Muscle layer of duodenum (tissue), 2 donors: Measurements from ENCODE around the gene RGS9BP.
"Not testable (repeated sequence)": the region's sequence is repeated elsewhere in the genome, so short reads cannot be mapped to it uniquely, and the experiment has no call there.

ENCODE experiments used
- H3K27ac ChIP-seq: one replicate; pipeline ENCODE4 v1.7.0; 2013; ENCODE audit warnings: mild to moderate bottlenecking, low read length
- H3K27me3 ChIP-seq: one replicate; pipeline ENCODE4 v1.7.0; 2013; ENCODE audit warnings: low read depth, mild to moderate bottlenecking, control low read depth, low read length
- H3K36me3 ChIP-seq, 2 donors: one replicate each; pipeline ENCODE4 v1.7.0; 2013; ENCODE audit warnings: low read length in 2 of 2, control low read depth in 1 of 2, mild to moderate bottlenecking in 1 of 2; ENCODE audit not compliant: insufficient read depth in 2 of 2, control insufficient read depth in 1 of 2
- H3K4me1 ChIP-seq, 2 donors: one replicate each; pipeline ENCODE4 v1.7.0; 2013; ENCODE audit warnings: low read length in 2 of 2, mild to moderate bottlenecking in 2 of 2, control low read depth in 1 of 2, moderate library complexity in 1 of 2; ENCODE audit not compliant: insufficient read depth in 2 of 2, control insufficient read depth in 1 of 2
- H3K4me3 ChIP-seq, 2 donors: one replicate each; pipeline ENCODE4 v1.7.0; 2013; ENCODE audit warnings: low read length in 2 of 2, low read depth in 1 of 2, mild to moderate bottlenecking in 1 of 2
- H3K9me3 ChIP-seq, 2 donors: one replicate each; pipeline ENCODE4 v1.7.0; 2013; ENCODE audit warnings: low read length in 2 of 2, control low read depth in 1 of 2, mild to moderate bottlenecking in 1 of 2; ENCODE audit not compliant: control insufficient read depth in 1 of 2
- donor health status: healthy.

RGS9BP gene

DNA sequence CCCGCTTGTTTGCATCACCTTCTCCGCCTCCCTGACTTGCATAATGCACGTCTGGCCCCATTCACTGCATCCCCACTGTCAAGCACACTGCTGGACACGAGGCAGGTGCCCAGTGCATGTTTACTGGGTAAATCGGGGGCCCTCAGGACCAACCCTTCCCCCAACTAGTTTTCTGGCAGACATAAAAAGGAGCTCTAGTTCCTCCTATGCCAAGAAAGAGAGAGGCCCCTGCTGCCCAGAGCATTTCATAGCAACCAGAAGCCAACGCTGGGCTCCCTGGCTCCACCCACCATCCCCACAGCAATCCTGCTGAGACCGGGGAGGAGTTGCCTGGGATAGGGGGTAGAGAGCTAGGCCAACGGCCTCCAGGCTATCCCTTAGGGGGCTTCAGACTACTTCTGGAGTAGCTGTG is 23.9 kb upstream of the RGS9BP start:
- Histone ChIP-seq H3K27ac (no peak overlapping the region), H3K27me3 (no peaks in the 10 kb centered on the region), H3K4me3 (no peak overlapping the region), H3K36me3 (peaks cover 22 to 48% of the 10 kb centered on the region in 2 donors), H3K9me3 (no peaks in the 10 kb centered on the region), H3K4me1 (peaks cover 0 to 20% of the 10 kb centered on the region in 2 donors)

DNA sequence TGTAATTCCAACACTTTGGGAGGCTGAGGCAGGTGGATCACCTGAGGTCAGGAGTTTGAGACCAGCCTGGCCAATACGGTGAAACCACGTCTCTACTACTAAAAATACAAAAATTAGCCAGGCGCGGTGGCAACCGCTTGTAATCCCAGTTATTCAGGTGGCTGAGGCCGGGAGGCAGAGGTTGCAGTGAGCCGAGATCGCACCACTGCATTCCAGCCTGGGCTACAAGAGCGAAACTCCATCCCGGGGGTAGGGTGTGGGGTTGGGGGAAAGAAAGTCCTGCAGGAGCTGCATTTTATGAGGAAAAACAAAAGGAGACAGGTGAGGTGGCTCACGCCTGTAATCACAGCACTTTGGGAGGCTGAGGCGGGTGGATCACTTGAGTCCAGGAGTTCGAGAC is 23.3 kb upstream of the RGS9BP start:
- peaks cover 0 to 20% of the 10 kb centered on the region in 2 donors for H3K4me1 ChIP-seq
- H3K36me3 ChIP-seq, result peaks cover 20 to 42% of the 10 kb centered on the region in 2 donors

DNA sequence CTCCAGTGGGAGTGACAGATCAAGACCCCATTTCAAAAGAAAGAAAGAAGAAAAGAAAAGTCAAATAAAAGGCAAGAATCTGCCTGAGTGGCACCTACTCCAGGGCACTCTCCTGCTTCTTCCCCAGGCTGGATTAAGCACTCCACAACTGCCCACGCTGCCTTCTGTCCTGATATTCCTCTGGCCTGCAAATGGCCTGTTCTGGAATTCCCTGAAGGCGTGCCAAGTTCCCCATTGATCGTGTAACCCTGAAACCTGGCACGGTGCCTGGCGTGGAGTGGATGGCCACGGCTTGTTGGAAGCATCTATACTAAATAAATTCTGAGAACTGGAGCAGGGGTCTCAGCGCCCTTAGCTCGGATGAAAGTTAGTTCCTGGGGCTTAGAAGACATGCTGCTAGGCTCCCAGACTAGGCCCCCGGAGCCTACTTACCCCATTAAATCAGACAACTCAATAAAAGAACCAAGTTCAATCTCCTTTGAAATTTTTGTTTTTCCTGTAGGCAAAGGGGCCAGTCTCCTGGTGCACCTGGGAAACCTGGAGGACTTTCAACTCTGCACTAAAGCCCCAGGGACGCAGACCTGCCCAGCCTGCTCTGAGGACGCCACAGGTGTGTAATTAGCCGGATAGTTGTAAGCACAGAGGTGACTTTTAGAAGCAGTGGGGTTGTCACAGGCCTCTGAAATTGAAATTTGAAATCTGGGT is 22.6 kb upstream of the RGS9BP start:
- H3K4me1 ChIP-seq, result peaks cover 0 to 20% of the 10 kb centered on the region in 2 donors
- H3K27me3 ChIP-seq, result no peaks in the 10 kb centered on the region
- H3K9me3 ChIP-seq, result no peaks in the 10 kb centered on the region
- H3K36me3 ChIP-seq, result peaks cover 13 to 37% of the 10 kb centered on the region in 2 donors
- H3K4me3 ChIP-seq, result no peak overlapping the region
- no peak overlapping the region for H3K27ac ChIP-seq

More for the DNA sequence above, 23.3 kb upstream of the RGS9BP start:
- H3K4me3 ChIP-seq, H3K27ac ChIP-seq, H3K9me3 ChIP-seq, H3K27me3 ChIP-seq: not testable (repeated sequence)

DNA sequence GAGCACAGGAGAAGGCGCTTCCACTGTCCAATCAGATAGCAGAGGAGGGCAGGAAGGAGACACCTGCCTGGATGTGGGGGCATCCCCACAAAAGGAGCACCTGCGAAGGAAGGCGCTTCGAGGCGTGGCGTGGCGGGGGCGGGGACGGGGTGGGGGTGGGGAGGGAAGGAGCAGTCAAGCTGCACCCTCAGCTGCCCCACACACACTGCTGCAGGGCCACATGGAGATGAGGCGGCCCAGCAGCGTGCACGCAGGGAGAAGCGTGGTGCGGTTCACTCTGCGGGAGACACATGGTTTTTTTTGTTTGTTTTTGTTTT is 22.1 kb upstream of the RGS9BP start:
- Histone ChIP-seq H3K27ac (no peak overlapping the region), H3K36me3 (peaks cover 14 to 42% of the 10 kb centered on the region in 2 donors), H3K9me3 (no peaks in the 10 kb centered on the region), H3K4me3 (no peak overlapping the region), H3K27me3 (no peaks in the 10 kb centered on the region), H3K4me1 (peaks cover 0 to 20% of the 10 kb centered on the region in 2 donors)

DNA sequence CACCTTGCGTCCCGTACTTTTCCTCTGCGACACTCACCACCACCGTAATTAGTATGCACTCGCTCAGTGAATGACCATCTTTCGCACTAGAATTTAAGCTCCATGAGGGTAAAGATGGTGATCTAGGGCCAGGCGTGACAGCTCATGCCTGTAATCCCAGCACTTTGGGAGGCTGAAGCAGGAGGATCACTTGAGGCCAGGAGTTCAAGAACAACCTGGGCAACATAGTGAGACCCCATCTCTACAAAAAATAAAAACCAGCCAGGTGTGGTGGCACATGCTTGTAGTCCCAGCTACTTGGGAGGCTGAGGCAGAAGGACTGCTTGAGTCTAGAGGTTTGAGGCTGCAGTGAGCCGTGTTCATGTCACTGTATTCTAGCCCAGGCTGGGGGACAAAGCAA is 19.3 kb upstream of the RGS9BP start:
- H3K4me3 ChIP-seq, H3K9me3 ChIP-seq, H3K27me3 ChIP-seq, H3K27ac ChIP-seq: not testable (repeated sequence)
- Histone ChIP-seq H3K4me1 (peaks cover 0 to 20% of the 10 kb centered on the region in 2 donors), H3K36me3 (peaks cover 8 to 35% of the 10 kb centered on the region in 2 donors)

DNA sequence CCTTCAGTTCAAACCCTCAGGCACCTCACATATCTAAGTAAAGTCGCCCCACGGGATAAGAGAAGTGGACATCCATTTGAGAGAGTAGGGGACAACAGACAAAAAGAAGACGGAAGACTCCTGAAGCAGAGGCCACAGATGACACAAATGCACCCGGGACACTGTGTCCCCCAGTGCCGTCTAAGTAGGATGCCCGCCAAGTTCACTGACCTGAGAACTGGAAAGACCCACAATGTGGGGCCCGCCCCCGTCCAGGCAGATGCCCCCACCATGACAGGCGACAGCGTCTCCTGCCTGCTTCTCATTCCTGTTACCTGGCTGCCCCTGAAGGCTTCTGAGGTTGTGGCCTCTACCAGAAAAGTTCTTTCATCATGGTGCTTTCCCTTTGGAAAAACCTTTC is 17.6 kb upstream of the RGS9BP start:
- peaks cover 0 to 3% of the 10 kb centered on the region in 2 donors for H3K4me1 ChIP-seq
- H3K9me3 ChIP-seq, result no peaks in the 10 kb centered on the region
- H3K4me3 ChIP-seq, result no peak overlapping the region
- H3K27ac ChIP-seq, result no peak overlapping the region
- H3K36me3 ChIP-seq, result peaks cover 8 to 35% of the 10 kb centered on the region in 2 donors
- H3K27me3 ChIP-seq, result no peaks in the 10 kb centered on the region

DNA sequence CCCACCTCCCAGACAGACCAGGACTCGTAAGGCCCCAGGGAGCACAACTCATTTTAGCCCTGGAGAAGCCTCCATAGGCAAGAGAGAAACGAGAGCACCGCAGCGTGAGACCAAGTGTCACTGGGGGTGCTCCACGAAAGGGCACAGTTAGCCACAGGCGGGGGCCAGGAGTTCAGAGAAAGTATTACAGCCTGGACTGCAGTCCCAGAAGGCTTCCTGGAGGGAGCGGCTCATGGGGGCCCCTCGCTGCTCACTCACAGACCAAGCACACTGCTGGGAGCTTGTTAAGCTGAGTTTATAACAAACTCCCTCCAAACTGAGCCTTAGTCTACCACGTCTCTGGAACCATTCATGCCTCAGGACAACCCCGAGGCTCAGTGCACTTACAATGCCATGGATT is 17.1 kb upstream of the RGS9BP start:
- Histone ChIP-seq H3K27ac (no peak overlapping the region), H3K27me3 (no peaks in the 10 kb centered on the region), H3K9me3 (no peaks in the 10 kb centered on the region), H3K4me3 (no peak overlapping the region), H3K36me3 (peaks cover 8 to 35% of the 10 kb centered on the region in 2 donors), H3K4me1 (no peaks in the 10 kb centered on the region)

DNA sequence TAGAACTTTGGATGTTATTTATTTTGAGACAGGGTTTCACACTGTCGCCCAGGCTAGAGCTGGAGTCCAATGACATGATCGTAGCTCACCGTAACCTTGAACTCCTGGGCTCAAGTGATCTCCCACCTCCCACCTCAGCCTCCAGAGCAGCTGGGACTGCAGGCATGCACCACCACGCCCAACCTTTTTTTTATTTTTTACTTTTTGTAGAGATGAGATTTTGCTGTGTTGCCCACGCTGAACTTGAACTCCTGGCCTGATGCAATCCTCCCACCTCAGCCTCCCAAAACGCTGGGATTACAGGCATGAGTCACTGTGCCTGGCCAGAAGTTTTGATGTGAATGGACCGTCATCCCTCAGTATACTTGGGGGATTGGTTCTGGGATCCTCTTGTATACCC is 14.3 kb upstream of the RGS9BP start:
- Histone ChIP-seq H3K4me1 (peaks cover 0 to 3% of the 10 kb centered on the region in 2 donors), H3K36me3 (peaks cover 4 to 14% of the 10 kb centered on the region in 2 donors), H3K27me3 (no peaks in the 10 kb centered on the region), H3K4me3 (no peak overlapping the region), H3K27ac (no peak overlapping the region), H3K9me3 (no peaks in the 10 kb centered on the region)

DNA sequence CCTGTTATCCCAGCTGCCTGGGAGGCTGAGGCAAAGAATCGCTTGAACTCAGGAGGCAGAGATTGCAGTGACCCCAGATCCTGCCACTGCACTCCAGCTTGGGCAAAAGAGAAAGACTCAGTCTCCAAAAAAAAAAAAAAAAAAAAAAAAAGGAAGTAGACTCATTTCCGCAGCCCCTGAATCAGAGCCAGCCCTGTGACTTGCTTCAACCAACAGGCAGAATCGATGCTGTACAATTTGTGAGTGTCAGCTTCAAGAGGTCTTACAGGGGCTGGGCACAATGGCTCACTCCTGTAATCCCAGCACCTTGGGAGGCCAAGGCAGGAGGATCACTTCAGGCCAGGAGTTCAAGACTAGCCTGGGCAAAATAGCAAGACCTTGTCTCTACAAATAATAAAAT is 13.5 kb upstream of the RGS9BP start:
- H3K4me1 ChIP-seq, result peaks cover 0 to 4% of the 10 kb centered on the region in 2 donors
- H3K9me3 ChIP-seq, result no peaks in the 10 kb centered on the region
- no peak overlapping the region for H3K4me3 ChIP-seq
- peaks cover 8 to 10% of the 10 kb centered on the region in 2 donors for H3K36me3 ChIP-seq
- H3K27me3 ChIP-seq, result no peaks in the 10 kb centered on the region
- H3K27ac ChIP-seq, result no peak overlapping the region

DNA sequence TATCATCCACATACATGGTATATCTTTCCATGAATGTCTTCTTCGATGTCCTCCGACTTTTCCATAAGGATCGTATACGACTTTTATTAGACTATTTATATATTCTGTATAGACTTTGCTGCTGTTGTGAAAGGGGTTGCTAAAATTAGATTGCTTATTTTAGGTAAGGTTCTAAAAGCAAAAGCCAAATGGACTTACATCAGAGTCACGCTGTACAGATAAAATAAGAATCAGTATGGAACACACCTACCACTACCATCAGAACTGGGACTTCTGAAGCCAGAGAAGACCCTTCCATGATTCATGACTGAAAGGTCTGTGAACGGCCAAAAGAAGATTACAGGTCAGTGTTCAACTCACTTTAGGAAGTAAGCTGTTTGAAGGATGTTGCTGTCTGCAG is 9.6 kb upstream of the RGS9BP start:
- peaks cover 0 to 7% of the 10 kb centered on the region in 2 donors for H3K4me1 ChIP-seq
- no peaks in the 10 kb centered on the region for H3K27me3 ChIP-seq
- no peak overlapping the region for H3K27ac ChIP-seq
- no peak overlapping the region for H3K4me3 ChIP-seq
- peaks cover 0 to 3% of the 10 kb centered on the region in 2 donors for H3K36me3 ChIP-seq
- H3K9me3 ChIP-seq, result no peaks in the 10 kb centered on the region

DNA sequence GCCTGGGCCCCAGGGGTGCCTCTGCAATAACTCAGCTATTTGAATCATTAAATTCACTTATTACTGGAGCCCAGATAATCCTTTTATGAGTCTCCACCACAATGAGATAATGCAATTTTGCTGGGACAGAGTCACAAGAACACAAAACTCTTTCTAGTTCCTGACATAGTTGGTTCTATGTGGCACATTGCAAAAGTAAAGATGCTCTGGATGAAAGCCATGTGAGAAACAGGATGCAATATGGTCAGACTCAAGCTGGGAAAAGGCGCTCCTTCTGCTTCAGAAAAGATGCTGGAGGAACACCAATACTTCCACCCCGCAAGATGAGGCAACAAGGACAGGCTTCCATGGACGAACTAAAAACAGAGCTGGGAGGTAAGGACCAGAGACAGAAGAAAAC is 6.3 kb upstream of the RGS9BP start:
- peaks cover 4 to 29% of the 10 kb centered on the region in 2 donors for H3K4me1 ChIP-seq
- peaks cover 0 to 3% of the 10 kb centered on the region in 2 donors for H3K36me3 ChIP-seq
- no peak overlapping the region for H3K4me3 ChIP-seq
- no peaks in the 10 kb centered on the region for H3K27me3 ChIP-seq
- no peaks in the 10 kb centered on the region for H3K9me3 ChIP-seq
- H3K27ac ChIP-seq, result no peak overlapping the region
